GM06990 (cell line): ENCODE data around the gene KAT5.
"Not testable (repeated sequence)": the region's sequence is repeated elsewhere in the genome, so short reads cannot be mapped to it uniquely, and the experiment has no call there.

Source experiments
- DNase-seq: peaks from one replicate; pipeline ENCODE4 v3.0.0-alpha.2; 2011; ENCODE audit not compliant: insufficient read length; ENCODE audit errors: extremely low read depth
- H3K27me3 ChIP-seq: replicated peaks from 2 replicates; pipeline ENCODE4 v1.6.0; 2011; ENCODE audit warnings: low read length; ENCODE audit not compliant: control insufficient read depth, insufficient read depth
- H3K36me3 ChIP-seq: 2 replicates; pipeline ENCODE4 v1.5.1; 2011; ENCODE audit warnings: low read length; ENCODE audit not compliant: control insufficient read depth, insufficient read depth
- H3K4me3 ChIP-seq: replicated peaks from 2 replicates; pipeline ENCODE4 v1.5.1; 2011; ENCODE audit warnings: low read depth, mild to moderate bottlenecking, control low read depth, low read length
- CTCF ChIP-seq: IDR thresholded peaks from 2 replicates; pipeline ENCODE4 v1.5.1; 2011; ENCODE audit warnings: low read length, control low read depth, mild to moderate bottlenecking, inconsistent platforms; ENCODE audit not compliant: insufficient read depth, poor library complexity, severe bottlenecking

KAT5 gene

DNA sequence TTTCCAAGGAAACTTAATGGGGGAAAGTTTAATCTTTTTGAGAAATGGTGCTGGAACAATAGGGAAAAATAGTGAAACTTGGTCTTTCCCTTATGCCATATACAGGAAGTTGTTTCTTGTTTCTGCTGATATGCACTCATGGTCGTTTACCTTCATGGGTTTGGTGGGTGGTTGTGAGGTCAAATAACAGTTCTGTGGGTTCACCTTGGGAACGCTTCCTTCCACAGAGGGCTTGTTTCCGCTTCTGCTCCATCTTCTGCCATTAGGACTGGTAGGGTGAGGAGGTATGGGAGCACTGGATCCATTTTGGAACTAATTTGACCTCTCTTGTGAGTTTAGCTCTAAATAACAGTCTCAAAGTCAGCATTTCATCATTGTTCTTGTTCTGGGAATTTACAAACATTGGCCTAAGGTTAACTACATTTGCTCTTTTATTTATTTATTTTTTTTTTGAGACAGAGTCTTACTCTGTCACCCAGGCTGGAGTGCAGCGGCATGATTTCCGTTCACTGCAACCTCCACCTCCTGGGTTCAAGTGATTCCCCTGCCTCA lies 31.8 kb upstream of the KAT5 start:
- no peaks in the 10 kb centered on the region for H3K36me3 ChIP-seq
- TF ChIP-seq CTCF, result no peak
- peaks cover 2% of the 10 kb centered on the region; the same call in 1 of the 2 replicates for H3K27me3 ChIP-seq
- no peak for DNase-seq
- H3K4me3 ChIP-seq, result no peak overlapping the region

DNA sequence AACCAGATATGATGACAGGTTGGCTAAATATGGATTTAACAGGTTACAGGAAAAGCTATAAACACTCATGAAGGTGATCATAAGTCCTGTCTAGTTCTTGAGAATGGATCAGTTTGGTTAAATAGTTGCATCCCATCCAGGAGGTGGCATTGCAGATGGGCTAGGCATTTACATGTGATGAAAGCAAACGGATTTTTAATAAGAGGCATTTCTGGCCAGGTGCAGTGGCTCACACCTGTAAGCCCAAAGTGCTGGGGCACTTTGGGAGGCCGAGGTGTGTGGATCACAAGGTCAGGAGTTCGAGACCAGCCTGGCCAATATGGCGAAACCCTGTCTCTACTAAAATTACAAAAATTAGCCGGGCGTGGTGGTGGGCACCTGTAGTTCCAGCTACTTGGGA lies 28.6 kb upstream of the KAT5 start:
- not testable (repeated sequence) for DNase-seq, H3K36me3 ChIP-seq, H3K4me3 ChIP-seq, H3K27me3 ChIP-seq

DNA sequence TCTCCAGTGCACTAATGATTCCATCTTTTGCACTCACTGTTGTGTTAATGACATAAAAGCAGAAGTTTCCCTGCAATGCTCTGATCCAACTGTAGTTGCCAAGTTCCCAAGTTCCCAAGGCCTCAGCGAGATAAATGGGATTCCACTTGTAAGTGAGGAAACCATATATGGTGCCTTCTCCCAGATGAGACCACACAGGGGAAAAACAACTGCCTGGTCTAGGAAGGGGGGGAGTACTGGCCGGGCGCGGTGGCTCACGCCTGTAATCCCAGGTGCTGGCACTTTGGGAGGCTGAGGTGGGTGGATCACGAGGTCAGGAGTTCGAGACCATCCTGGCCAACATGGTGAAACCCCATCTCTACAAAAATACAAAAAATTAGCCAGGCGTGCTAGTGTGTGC lies 26.1 kb upstream of the KAT5 start:
- Histone ChIP-seq H3K4me3 (no peak overlapping the region), H3K27me3 (peaks cover 2% of the 10 kb centered on the region; the same call in 1 of the 2 replicates), H3K36me3 (no peaks in the 10 kb centered on the region)
- no peak for TF ChIP-seq CTCF
- DNase-seq, result no peak

- not testable (repeated sequence) for H3K4me3 ChIP-seq, H3K36me3 ChIP-seq, H3K27me3 ChIP-seq, DNase-seq
Observed at GRCh38 chr11:65691847-65692246, 20.2 kb upstream of the KAT5 start.

GRCh38 chr11:65692367-65692766 lies 19.7 kb upstream of the KAT5 start:
- H3K36me3 ChIP-seq, result no peaks in the 10 kb centered on the region
- DNase-seq, result no peak
- no peak for TF ChIP-seq CTCF
- H3K4me3 ChIP-seq, result no peak overlapping the region
- H3K27me3 ChIP-seq, result no peaks in the 10 kb centered on the region

- DNase-seq, result no peak
- Histone ChIP-seq H3K36me3 (no peaks in the 10 kb centered on the region), H3K4me3 (no peak overlapping the region), H3K27me3 (no peaks in the 10 kb centered on the region)
- no peak for TF ChIP-seq CTCF
Observed at GRCh38 chr11:65695459-65696241, 16.4 kb upstream of the KAT5 start.
